Ovary (tissue), 9 donors: ENCODE data around the gene BMI1. TPM values are rescaled to one million over a fixed set of nuclear protein-coding genes. Genes with fewer than 3 reads are reported as not detected.

Experiments used
- DNase-seq, 5 donors: peaks; one replicate each; pipeline ENCODE4 v3.0.0-alpha.2; 2019 to 2020
- H3K27ac ChIP-seq, 2 donors: fragments of 200-600 bp; one replicate each; pipeline versions ENCODE4 v1.5.1 to v1.8.0; 2019 to 2022
- H3K27me3 ChIP-seq: fragments of 200-600 bp; one replicate; pipeline ENCODE4 v1.8.0; 2022
- H3K36me3 ChIP-seq: fragments of 200-600 bp; sonication (generic); one replicate; pipeline ENCODE4 v1.5.1; 2019
- H3K4me1 ChIP-seq: one replicate; pipeline ENCODE4 v1.8.1; 2013; ENCODE audit warnings: mild to moderate bottlenecking, moderate library complexity; ENCODE audit not compliant: insufficient read depth
- H3K4me3 ChIP-seq: fragments of 200-600 bp; sonication (generic); one replicate; pipeline ENCODE4 v1.5.1; 2017
- H3K9me3 ChIP-seq, 2 donors: fragments of 200-600 bp in 1 of 2; sonication (generic) in 1 of 2; one replicate each; pipeline versions ENCODE4 v1.5.1 to v1.8.1; 2013 to 2019; ENCODE audit warnings: mild to moderate bottlenecking in 1 of 2, moderate library complexity in 1 of 2
- CTCF ChIP-seq, 3 donors: fragments of 450-650 bp in 2 of 3; fragments of 200-600 bp in 1 of 3; IDR thresholded peaks; one replicate each; pipeline versions ENCODE4 v1.5.1 to v1.8.0; 2016 to 2022; ENCODE audit warnings: antibody characterized with exemption in 3 of 3, mild to moderate bottlenecking in 1 of 3
- EP300 ChIP-seq: sonication (generic); formaldehyde crosslinking; IDR thresholded peaks from one replicate; pipeline ENCODE4 v1.6.1; 2017; ENCODE audit warnings: antibody characterized with exemption
- POLR2A ChIP-seq: fragments of 450-650 bp; IDR thresholded peaks from one replicate; pipeline ENCODE4 v1.6.1; 2017; ENCODE audit warnings: antibody characterized with exemption, mild to moderate bottlenecking, moderate library complexity
- WGBS, 3 donors: extraction: QIAGEN DNeasy Blood & Tissue Kit in 1 of 3; methylation state at CpG; one replicate each; pipeline versions ENCODE4 v1.1.5 to v1.1.7; 2013 to 2017; 5-methylcytosine and 5-hydroxymethylcytosine counted together
- intact Hi-C, 4 donors: fragments of 100-400 bp; cut with DNase I; formaldehyde crosslinking; loops; one replicate each; pipeline versions ENCODE4 v1.11.0 to v1.15.1; 2022 to 2023
- polyA plus RNA-seq, 2 donors: library from polyadenylated mRNA; stranded (reverse); fragments of 200-250 nt in 1 of 2; fragments of 350-450 nt in 1 of 2; fragmentation: Illumina TruSeq in 1 of 2; extraction: RNeasy Lipid Tissue Mini Kit (QIAGEN cat#74804) in 1 of 2; gene quantifications; one replicate each; pipeline ENCODE4 v1.2.3, GENCODE V29; 2013 to 2014
- total RNA-seq, 7 donors: library from RNA; depleted of rRNA in 2 of 7; stranded (reverse); fragments of >200 nt in 2 of 7; fragmentation: NEBNext Ultra II Directional in 3 of 7; extraction: Animal tissue kit (Norgen Biotek cat#: 25700) in 3 of 7; gene quantifications; one replicate each; pipeline versions ENCODE4 v1.1.0 to v1.2.4, GENCODE V29; 2016 to 2023
- donor health status: DM: no; HTN: no; CAD: no; lungs with moderate emphysema.
- donor health status: DM: no; HTN: no; CAD: no.
- donor health status: Bipolar disorder and iron deficiency.
- donor health status: DM: yes; HTN: yes; CAD: no.
- donor health status: DM: no; HTN: no; CAD: no.
- donor health status: DM: yes; HTN: yes; CAD: no.

Gene BMI1
- total and polyA plus RNA-seq, 9 donors, result 18.7 to 63.3 (median 39.6) TPM

GRCh38 chr10:22339761-22340328, 18.9 kb downstream of the BMI1 start:
- intact Hi-C loops, result loop anchor here in 2 of 4 donors (5.0 to 10.0 kb wide), 2 partner anchors 88 to 95 kb away; no protein-coding TSS in a partner anchor
- H3K4me3 ChIP-seq, result peak overlapping the region; percentile 80
- H3K36me3 ChIP-seq, result no peaks in the 10 kb centered on the region
- H3K27me3 ChIP-seq, result peaks cover 12% of the 10 kb centered on the region
- WGBS, 3 donors, result 1 to 2% (median 1%) methylated on average over 13 of the region's 13 CpGs
- no peak for DNase-seq
- H3K4me1 ChIP-seq, result peaks cover 1% of the 10 kb centered on the region
- no peaks in the 10 kb centered on the region for H3K9me3 ChIP-seq
- no peak overlapping the region for H3K27ac ChIP-seq
- no peak for TF ChIP-seq CTCF (IDR thresholded peaks at IDR 0.05)
- TF ChIP-seq EP300, result peak; percentile 85
- TF ChIP-seq POLR2A, result no peak

- TF ChIP-seq EP300 (no peak), POLR2A (peak; percentile 82), CTCF (IDR thresholded peaks at IDR 0.05) (peak in 1 of 3 donors; percentile 20)
- DNase-seq, result peak; percentile 72 to 84 (median 82)
- Histone ChIP-seq H3K4me3 (peak overlapping the region; percentile 80), H3K27ac (peak overlapping the region; percentile 94), H3K27me3 (peaks cover 12% of the 10 kb centered on the region), H3K9me3 (no peaks in the 10 kb centered on the region), H3K36me3 (no peaks in the 10 kb centered on the region), H3K4me1 (peaks cover 1% of the 10 kb centered on the region)
- WGBS, 3 donors, result 1 to 2% (median 1%) methylated on average over 58 to 98 of the region's 98 CpGs
- intact Hi-C loops, result loop anchor here in 2 of 4 donors (5.0 to 10.0 kb wide), 2 partner anchors 88 to 94 kb away; no protein-coding TSS in a partner anchor
Measured at GRCh38 chr10:22340329-22341189, 19.7 kb downstream of the BMI1 start.

GRCh38 chr10:22341190-22341925, 20.5 kb downstream of the BMI1 start:
- Histone ChIP-seq H3K36me3 (no peaks in the 10 kb centered on the region), H3K27ac (peak overlapping the region; percentile 94), H3K4me1 (peaks cover 1% of the 10 kb centered on the region), H3K4me3 (peak overlapping the region; percentile 80), H3K27me3 (peaks cover 12% of the 10 kb centered on the region), H3K9me3 (no peaks in the 10 kb centered on the region)
- intact Hi-C loops, result loop anchor here in 2 of 4 donors (5.0 to 10.0 kb wide), 2 partner anchors 89 to 93 kb away; no protein-coding TSS in a partner anchor
- peak in 2 of 5 donors; percentile 36 to 73 for DNase-seq
- no peak for TF ChIP-seq EP300
- no peak for TF ChIP-seq CTCF (IDR thresholded peaks at IDR 0.05)
- TF ChIP-seq POLR2A, result no peak
- 3 to 6% (median 4%) methylated on average over 40 of the region's 40 CpGs for WGBS, 3 donors

GRCh38 chr10:22341926-22342196, 21.0 kb downstream of the BMI1 start:
- H3K9me3 ChIP-seq, result no peaks in the 10 kb centered on the region
- no peak for DNase-seq
- 41 to 54% (median 48%) methylated on average over 3 of the region's 3 CpGs for WGBS, 3 donors
- H3K4me1 ChIP-seq, result peaks cover 1% of the 10 kb centered on the region
- no peaks in the 10 kb centered on the region for H3K36me3 ChIP-seq
- no peak for TF ChIP-seq CTCF (IDR thresholded peaks at IDR 0.05)
- TF ChIP-seq POLR2A, result no peak
- no peak for TF ChIP-seq EP300
- intact Hi-C loops, result loop anchor here in 2 of 4 donors (5.0 to 10.0 kb wide), 2 partner anchors 90 to 93 kb away; no protein-coding TSS in a partner anchor
- H3K27ac ChIP-seq, result no peak overlapping the region
- H3K4me3 ChIP-seq, result no peak overlapping the region
- peaks cover 8% of the 10 kb centered on the region for H3K27me3 ChIP-seq
